Lung (tissue), 12 donors: ENCODE data around the gene CNDP2. TPM values are rescaled to one million over a fixed set of nuclear protein-coding genes. Genes with fewer than 3 reads are reported as not detected.

Source experiments
- ATAC-seq: fragments of 200-7000 bp; cut with Tn5 transposase; one replicate; pipeline ENCODE4 v1.9.1; 2020; ENCODE audit warnings: moderate number of reproducible peaks; ENCODE audit not compliant: insufficient read depth, low FRiP score
- DNase-seq, 3 donors: peaks; one replicate each; pipeline ENCODE4 v3.0.0-alpha.2; 2013 to 2017
- H3K27ac ChIP-seq, 2 donors: one replicate each; pipeline ENCODE4 v1.5.1; 2013; ENCODE audit warnings: mild to moderate bottlenecking in 2 of 2, moderate library complexity in 2 of 2, control low read depth in 1 of 2, inconsistent platforms in 1 of 2, low read depth in 1 of 2, low read length in 1 of 2
- H3K27me3 ChIP-seq, 3 donors: one replicate each; pipeline ENCODE4 v1.5.1; 2013; ENCODE audit warnings: low read length in 2 of 3; ENCODE audit not compliant: control insufficient read depth in 3 of 3, insufficient read depth in 3 of 3
- H3K36me3 ChIP-seq, 4 donors: one replicate each; pipeline ENCODE4 v1.5.1; 2013; ENCODE audit warnings: low read length in 4 of 4, mild to moderate bottlenecking in 1 of 4, moderate library complexity in 1 of 4; ENCODE audit not compliant: control insufficient read depth in 4 of 4, insufficient read depth in 4 of 4
- H3K4me1 ChIP-seq, 5 donors: one replicate each; pipeline ENCODE4 v1.5.1; 2013; ENCODE audit warnings: low read length in 5 of 5, mild to moderate bottlenecking in 2 of 5, moderate library complexity in 1 of 5; ENCODE audit not compliant: control insufficient read depth in 5 of 5, insufficient read depth in 5 of 5
- H3K4me3 ChIP-seq: one replicate; pipeline ENCODE4 v1.5.1; 2013; ENCODE audit warnings: mild to moderate bottlenecking, control low read depth, moderate library complexity
- H3K9ac ChIP-seq, 2 donors: one replicate each; pipeline ENCODE4 v1.5.1; 2013; ENCODE audit warnings: low read length in 2 of 2, control low read depth in 1 of 2; ENCODE audit not compliant: insufficient read depth in 1 of 2
- H3K9me3 ChIP-seq, 4 donors: one replicate each; pipeline ENCODE4 v1.5.1; 2013; ENCODE audit warnings: low read length in 3 of 4, mild to moderate bottlenecking in 1 of 4, moderate library complexity in 1 of 4; ENCODE audit not compliant: control insufficient read depth in 4 of 4, insufficient read depth in 3 of 4
- WGBS, 2 donors: extraction: QIAGEN DNeasy Blood & Tissue Kit; methylation state at CpG; one replicate each; pipeline ENCODE4 v1.1.7; 2013; 5-methylcytosine and 5-hydroxymethylcytosine counted together
- polyA plus RNA-seq, 2 donors: library from polyadenylated mRNA; stranded (reverse); fragments of 200-250 nt; gene quantifications; one replicate each; pipeline ENCODE4 v1.2.1, GENCODE V29; 2013
- total RNA-seq, 2 donors: library from RNA; depleted of rRNA in 1 of 2; stranded (reverse); fragments of >200 nt in 1 of 2; gene quantifications; one replicate each; pipeline ENCODE4 v1.2.1, GENCODE V29; 2014 to 2021
- TF ChIP-seq, protein P1 (sequence below): IDR thresholded peaks from 2 replicates; pipeline ENCODE4 v1.5.1; 2012; ENCODE audit warnings: mild to moderate bottlenecking; ENCODE audit errors: control extremely low read depth, extremely low read depth
- donor health status: control.
- donor health status: control.
- donor health status: Bipolar disorder and iron deficiency.
- donor health status: healthy.
- donor health status: DM: yes; HTN: yes; CAD: no.

Gene CNDP2
- total and polyA plus RNA-seq, 4 donors, result 152 to 311 (median 191) TPM

DNA sequence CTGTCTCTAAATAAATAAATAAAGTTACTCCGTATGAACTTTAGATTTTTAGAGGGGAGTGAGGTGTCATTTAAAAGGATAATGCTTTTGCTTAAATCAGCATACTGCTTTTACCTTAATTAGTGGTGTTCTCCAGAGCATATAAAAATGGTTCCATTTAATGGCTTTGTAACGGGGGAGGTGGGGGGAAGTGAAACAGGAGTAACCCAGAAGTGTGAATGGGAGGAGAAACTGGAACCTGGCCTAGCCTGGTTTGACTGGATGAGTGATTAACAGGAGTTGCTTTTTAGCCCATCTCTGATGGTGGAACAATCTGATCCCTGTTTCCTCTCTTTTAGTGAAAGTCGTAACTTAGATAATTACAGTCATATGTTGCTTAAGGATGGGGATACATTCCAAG, 1.6 kb downstream of the CNDP2 start:
- Histone ChIP-seq H3K9ac (no peak overlapping the region), H3K27ac (no peak overlapping the region), H3K4me3 (no peak overlapping the region), H3K9me3 (no peaks in the 10 kb centered on the region), H3K36me3 (peaks cover 3 to 12% (median 11%) of the 10 kb centered on the region in 4 donors), H3K4me1 (peaks cover 2 to 16% (median 6%) of the 10 kb centered on the region in 5 donors), H3K27me3 (no peaks in the 10 kb centered on the region)
- TF ChIP-seq, protein P1, sequence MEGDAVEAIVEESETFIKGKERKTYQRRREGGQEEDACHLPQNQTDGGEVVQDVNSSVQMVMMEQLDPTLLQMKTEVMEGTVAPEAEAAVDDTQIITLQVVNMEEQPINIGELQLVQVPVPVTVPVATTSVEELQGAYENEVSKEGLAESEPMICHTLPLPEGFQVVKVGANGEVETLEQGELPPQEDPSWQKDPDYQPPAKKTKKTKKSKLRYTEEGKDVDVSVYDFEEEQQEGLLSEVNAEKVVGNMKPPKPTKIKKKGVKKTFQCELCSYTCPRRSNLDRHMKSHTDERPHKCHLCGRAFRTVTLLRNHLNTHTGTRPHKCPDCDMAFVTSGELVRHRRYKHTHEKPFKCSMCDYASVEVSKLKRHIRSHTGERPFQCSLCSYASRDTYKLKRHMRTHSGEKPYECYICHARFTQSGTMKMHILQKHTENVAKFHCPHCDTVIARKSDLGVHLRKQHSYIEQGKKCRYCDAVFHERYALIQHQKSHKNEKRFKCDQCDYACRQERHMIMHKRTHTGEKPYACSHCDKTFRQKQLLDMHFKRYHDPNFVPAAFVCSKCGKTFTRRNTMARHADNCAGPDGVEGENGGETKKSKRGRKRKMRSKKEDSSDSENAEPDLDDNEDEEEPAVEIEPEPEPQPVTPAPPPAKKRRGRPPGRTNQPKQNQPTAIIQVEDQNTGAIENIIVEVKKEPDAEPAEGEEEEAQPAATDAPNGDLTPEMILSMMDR, result no peak
- no peak for ATAC-seq
- DNase-seq, result no peak
- WGBS, 2 donors, result 66 to 75% methylated on average over 3 of the region's 3 CpGs

DNA sequence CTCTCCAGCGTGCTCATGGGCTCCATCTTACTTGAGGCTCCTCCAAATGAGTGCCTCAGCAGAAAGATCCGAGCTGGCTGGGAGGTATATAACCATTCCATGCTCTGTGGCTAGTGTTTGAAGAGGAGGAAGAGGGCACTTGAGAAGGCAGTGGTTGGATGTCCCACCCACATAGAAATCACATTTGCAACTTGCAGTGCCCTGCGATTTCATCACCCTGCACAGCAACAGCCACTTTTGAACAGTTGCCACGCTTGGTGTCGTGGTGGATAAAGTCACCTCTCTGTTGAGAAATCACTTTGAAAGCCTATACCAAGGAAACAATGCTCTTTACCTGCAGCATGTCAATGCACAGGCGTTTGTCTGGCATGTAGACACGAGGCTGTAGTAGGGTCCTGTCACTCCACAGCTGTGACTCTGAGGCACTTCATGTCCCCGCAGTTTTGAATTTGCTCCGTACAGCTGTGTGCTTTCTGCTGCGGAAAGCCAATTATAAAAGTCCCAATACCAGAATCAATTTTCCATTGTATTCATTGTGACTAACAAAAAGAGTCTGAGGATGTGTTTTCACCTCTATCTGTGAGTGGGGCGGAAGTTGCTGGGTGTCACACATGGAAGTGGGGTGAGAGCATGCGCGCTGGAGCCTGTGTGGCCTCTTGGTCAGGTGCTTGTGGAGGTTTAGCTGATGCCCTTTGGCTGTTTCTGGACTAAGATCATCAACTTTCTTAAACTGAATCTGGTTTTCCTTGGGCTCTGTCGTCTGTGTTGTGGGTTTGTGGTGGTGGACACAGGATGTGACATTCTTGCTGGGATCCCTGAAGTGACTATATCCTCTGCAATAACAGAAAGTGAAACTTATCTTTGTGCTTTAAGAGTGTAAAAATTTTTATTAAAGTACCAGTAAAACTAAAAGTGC, 2.8 kb downstream of the CNDP2 start:
- peak overlapping the region; percentile 70 to 94 for H3K27ac ChIP-seq
- H3K36me3 ChIP-seq, result peaks cover 11 to 16% (median 13%) of the 10 kb centered on the region in 4 donors
- 34 to 45% methylated on average over 14 of the region's 14 CpGs for WGBS, 2 donors
- no peak overlapping the region for H3K4me3 ChIP-seq
- TF ChIP-seq, protein P1, result no peak
- ATAC-seq, result no peak
- H3K4me1 ChIP-seq, result peaks cover 2 to 16% (median 6%) of the 10 kb centered on the region in 5 donors
- H3K9me3 ChIP-seq, result no peaks in the 10 kb centered on the region
- H3K27me3 ChIP-seq, result no peaks in the 10 kb centered on the region
- peak overlapping the region in 1 of 2 donors; percentile 61 for H3K9ac ChIP-seq
- peak in 1 of 3 donors; percentile 47 for DNase-seq

DNA sequence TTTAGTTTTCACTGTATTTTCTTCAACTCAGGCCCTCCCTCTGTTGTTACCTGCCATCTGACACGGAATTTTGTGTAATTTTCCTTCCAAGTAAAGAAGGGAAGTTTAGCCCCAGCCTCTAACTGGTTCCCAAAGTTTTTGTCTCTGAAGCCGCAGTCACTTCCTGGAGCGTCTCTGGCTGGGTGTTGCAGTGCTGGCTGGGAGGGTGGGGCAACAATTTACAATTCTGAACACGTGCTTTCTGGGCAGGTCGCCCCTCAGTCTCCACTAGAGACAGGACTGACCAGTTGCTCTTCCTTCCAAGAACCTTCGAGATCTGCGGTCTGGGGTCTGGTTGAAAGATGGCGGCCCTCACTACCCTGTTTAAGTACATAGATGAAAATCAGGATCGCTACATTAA, 3.5 kb downstream of the CNDP2 start:
- Histone ChIP-seq H3K27ac (peak overlapping the region; percentile 70 to 89), H3K4me3 (no peak overlapping the region), H3K4me1 (peaks cover 2 to 16% (median 6%) of the 10 kb centered on the region in 5 donors), H3K27me3 (no peaks in the 10 kb centered on the region), H3K36me3 (peaks cover 11 to 19% (median 17%) of the 10 kb centered on the region in 4 donors), H3K9ac (peak overlapping the region in 1 of 2 donors; percentile 61), H3K9me3 (no peaks in the 10 kb centered on the region)
- 20 to 31% methylated on average over 9 of the region's 9 CpGs for WGBS, 2 donors
- DNase-seq (no peak), ATAC-seq (peak; percentile 3)
- TF ChIP-seq, protein P1, result no peak
